ENCODE results near the gene ATG2A. TPM values are rescaled to one million over a fixed set of nuclear protein-coding genes. Genes with fewer than 3 reads are reported as not detected.

The ATG2A gene
- total RNA-seq, 6 experiments from 2014 or later = 19.0 to 21.7 (median 20.0) TPM

DNA sequence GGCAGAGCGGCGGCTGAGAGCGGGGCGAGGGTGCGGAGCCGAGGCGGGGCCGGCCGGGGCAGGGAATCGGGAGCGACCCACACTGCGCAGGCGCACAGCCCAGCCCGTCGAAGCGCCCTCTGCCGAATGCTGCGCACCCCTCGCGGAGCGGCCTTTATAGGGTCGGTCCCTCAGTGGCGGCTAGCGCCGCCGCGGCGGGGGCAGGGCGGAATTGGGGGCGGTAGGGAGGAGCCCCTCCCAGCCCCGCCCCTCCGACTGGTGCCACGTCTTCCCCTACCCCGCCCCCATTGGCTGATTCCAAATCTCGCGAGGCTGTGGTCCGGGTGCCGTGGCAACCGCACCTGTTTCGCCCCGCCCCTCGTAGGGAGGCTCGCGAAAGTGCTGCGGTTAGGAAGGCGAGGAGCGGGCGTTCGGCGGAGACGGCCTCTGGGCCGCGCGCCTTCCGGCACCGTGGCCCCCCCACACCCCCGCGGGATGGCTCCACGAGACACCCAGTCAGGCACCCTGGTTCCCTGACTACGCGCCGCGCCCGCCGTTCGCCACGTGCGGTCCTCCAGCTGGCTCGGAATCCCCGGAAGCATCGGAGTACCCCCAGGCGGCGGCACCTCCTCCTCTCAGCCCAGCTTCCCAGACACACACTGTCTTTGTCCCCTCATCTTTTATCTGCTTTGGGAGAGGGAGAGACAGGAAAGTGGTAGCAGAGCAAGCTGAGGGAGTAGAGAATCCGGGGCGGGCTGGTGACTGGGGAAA lies 38.3 kb downstream of the ATG2A start, which contains the start of gene EHD1:
EHD1 (minus strand) TSS at position 128 of the 750 bp plus-strand sequence. CDS start 157 bp downstream, outside the sequence.
- H3K27me3 Mint-ChIP-seq (ENCODE audit: insufficient read depth) = peaks cover 14% of the 10 kb centered on the region
- peaks cover 53% of the 10 kb centered on the region for H3K4me1 Mint-ChIP-seq (ENCODE audit: low read depth)
- peak within 1 kb of the TSS; percentile 99 for H3K4me3 Mint-ChIP-seq
- H3K36me3 Mint-ChIP-seq (ENCODE audit: low read depth) = peaks cover 35% of the 10 kb centered on the region
- no peaks in the 10 kb centered on the region for H3K9me3 Mint-ChIP-seq
- DNase-seq = peak; percentile 94
- H3K27ac Mint-ChIP-seq = peak within 1 kb of the TSS; percentile 91
- TF ChIP-seq CTCF (IDR thresholded peaks at IDR 0.05) = peak; percentile 76

- peaks cover 14% of the 10 kb centered on the region for H3K27me3 Mint-ChIP-seq (ENCODE audit: insufficient read depth)
- peak overlapping the region; percentile 99 for H3K4me3 Mint-ChIP-seq
- H3K9me3 Mint-ChIP-seq = no peaks in the 10 kb centered on the region
- H3K4me1 Mint-ChIP-seq (ENCODE audit: low read depth) = peaks cover 55% of the 10 kb centered on the region
- peak overlapping the region; percentile 91 for H3K27ac Mint-ChIP-seq
- peaks cover 38% of the 10 kb centered on the region for H3K36me3 Mint-ChIP-seq (ENCODE audit: low read depth)
- DNase-seq = no peak
- no peak for TF ChIP-seq CTCF (IDR thresholded peaks at IDR 0.05)
Measured at GRCh38 chr11:64878223-64878493, 38.9 kb downstream of the ATG2A start.

DNA sequence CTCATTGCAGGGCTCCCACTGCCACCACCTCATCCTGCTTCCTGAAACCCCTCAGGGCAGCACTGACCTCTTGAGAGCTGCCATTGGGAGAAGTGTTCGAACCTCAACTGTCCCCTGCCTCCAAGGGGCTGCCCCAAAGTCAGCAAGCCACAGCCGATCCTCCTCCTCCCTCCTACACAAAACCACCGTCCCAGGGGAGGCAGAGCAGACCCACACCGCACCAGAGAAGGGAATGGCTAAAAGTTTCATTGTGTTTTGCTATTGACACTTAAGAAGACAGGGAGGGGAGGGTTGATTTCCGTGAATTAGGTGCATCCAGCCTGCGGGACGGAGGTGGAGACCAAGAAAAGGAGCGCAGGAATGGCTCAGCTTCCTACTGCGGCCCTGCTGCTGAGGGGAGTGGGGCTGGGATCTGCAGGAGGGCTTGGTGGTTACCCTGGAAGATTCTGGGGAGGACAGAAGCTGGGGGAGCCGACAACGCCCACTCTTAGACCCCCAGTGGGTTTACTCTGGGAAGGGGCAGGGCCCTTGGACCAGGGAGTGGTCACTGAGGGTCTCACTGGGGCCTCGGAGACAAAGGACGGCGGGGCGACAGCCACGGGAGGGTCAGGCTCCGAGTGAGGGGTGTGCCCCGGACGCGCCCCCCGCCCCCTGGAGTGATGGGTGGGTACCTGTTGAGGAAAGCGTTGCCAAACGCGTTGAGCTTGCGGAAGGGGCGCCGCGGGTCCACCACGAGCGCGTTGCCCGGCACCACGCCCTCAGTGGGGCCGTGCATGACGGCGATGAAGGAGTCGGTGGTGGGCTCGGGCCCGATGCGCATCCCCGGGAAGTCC lies 39.4 kb downstream of the ATG2A start:
- Mint-ChIP-seq H3K4me1 (ENCODE audit: low read depth) (peaks cover 60% of the 10 kb centered on the region), H3K36me3 (ENCODE audit: low read depth) (peaks cover 43% of the 10 kb centered on the region), H3K27me3 (ENCODE audit: insufficient read depth) (peaks cover 14% of the 10 kb centered on the region), H3K9me3 (no peaks in the 10 kb centered on the region), H3K27ac (peak overlapping the region; percentile 91), H3K4me3 (peak overlapping the region; percentile 99)
- no peak for DNase-seq
- no peak for TF ChIP-seq CTCF (IDR thresholded peaks at IDR 0.05)

- DNase-seq = peak; percentile 87
- peak overlapping the region; percentile 99 for H3K4me3 Mint-ChIP-seq
- no peak for TF ChIP-seq CTCF (IDR thresholded peaks at IDR 0.05)
- H3K27ac Mint-ChIP-seq = peak overlapping the region; percentile 91
- peaks cover 64% of the 10 kb centered on the region for H3K4me1 Mint-ChIP-seq (ENCODE audit: low read depth)
- H3K9me3 Mint-ChIP-seq = no peaks in the 10 kb centered on the region
- H3K36me3 Mint-ChIP-seq (ENCODE audit: low read depth) = peaks cover 45% of the 10 kb centered on the region
- peaks cover 14% of the 10 kb centered on the region for H3K27me3 Mint-ChIP-seq (ENCODE audit: insufficient read depth)
Measured at GRCh38 chr11:64876835-64877341, 40.1 kb downstream of the ATG2A start.

- H3K36me3 Mint-ChIP-seq (ENCODE audit: low read depth) = peaks cover 51% of the 10 kb centered on the region
- H3K4me1 Mint-ChIP-seq (ENCODE audit: low read depth) = peaks cover 70% of the 10 kb centered on the region
- H3K4me3 Mint-ChIP-seq = peak overlapping the region; percentile 99
- DNase-seq = no peak
- peak overlapping the region; percentile 91 for H3K27ac Mint-ChIP-seq
- H3K9me3 Mint-ChIP-seq = no peaks in the 10 kb centered on the region
- no peak for TF ChIP-seq CTCF (IDR thresholded peaks at IDR 0.05)
- H3K27me3 Mint-ChIP-seq (ENCODE audit: insufficient read depth) = peaks cover 14% of the 10 kb centered on the region
Measured at GRCh38 chr11:64876229-64876750, 40.7 kb downstream of the ATG2A start.
